Heart right ventricle (tissue), 16 donors: ENCODE measurements around the gene POU4F2. TPM values are rescaled to one million over a fixed set of nuclear protein-coding genes. Genes with fewer than 3 reads are reported as not detected.
A peak's percentile ranks its signal among the peaks of the same experiment; 100 is the strongest.

ENCODE experiments used
- ATAC-seq, 8 donors: fragments of 200-7000 bp; cut with Tn5 transposase; one replicate each; pipeline ENCODE4 v1.9.1; 2020; ENCODE audit warnings: mild to moderate bottlenecking in 8 of 8, moderate library complexity in 8 of 8, moderate number of reproducible peaks in 1 of 8
- DNase-seq, 2 donors: peaks; one replicate each; pipeline ENCODE4 v3.0.0-alpha.2; 2020
- H3K27ac ChIP-seq, 10 donors: fragments of 200-600 bp; sonication (generic) in 2 of 10; one replicate each; pipeline versions ENCODE4 v1.5.0 to v1.8.0; 2020 to 2022; ENCODE audit warnings: mild to moderate bottlenecking in 3 of 10
- H3K27me3 ChIP-seq, 7 donors: fragments of 200-600 bp; one replicate each; pipeline ENCODE4 v1.8.0; 2021 to 2022; ENCODE audit warnings: mild to moderate bottlenecking in 2 of 7
- H3K36me3 ChIP-seq, 9 donors: fragments of 200-600 bp; sonication (generic) in 1 of 9; one replicate each; pipeline versions ENCODE4 v1.5.0 to v1.8.0; 2020 to 2022; ENCODE audit warnings: mild to moderate bottlenecking in 2 of 9
- H3K4me1 ChIP-seq, 9 donors: fragments of 200-600 bp; sonication (generic) in 1 of 9; one replicate each; pipeline versions ENCODE4 v1.5.0 to v1.8.0; 2020 to 2022; ENCODE audit warnings: mild to moderate bottlenecking in 4 of 9
- H3K4me3 ChIP-seq, 10 donors: fragments of 200-600 bp; sonication (generic) in 2 of 10; one replicate each; pipeline versions ENCODE4 v1.5.0 to v1.8.0; 2020 to 2022; ENCODE audit warnings: mild to moderate bottlenecking in 7 of 10, moderate library complexity in 2 of 10
- H3K9me3 ChIP-seq, 11 donors: fragments of 200-600 bp in 10 of 11; sonication (generic) in 2 of 11; one replicate each; pipeline versions ENCODE4 v1.5.0 to v1.8.0; 2013 to 2022; ENCODE audit warnings: mild to moderate bottlenecking in 2 of 11, control low read depth in 1 of 11, moderate library complexity in 1 of 11
- CTCF ChIP-seq, 9 donors: fragments of 200-600 bp; sonication (generic) in 2 of 9; IDR thresholded peaks; one replicate each; pipeline versions ENCODE4 v1.5.0 to v1.8.0; 2021 to 2022; ENCODE audit warnings: antibody characterized with exemption in 9 of 9, mild to moderate bottlenecking in 5 of 9, moderate library complexity in 1 of 9
- WGBS, 2 donors: extraction: QIAGEN DNeasy Blood & Tissue Kit; methylation state at CpG; one replicate each; pipeline ENCODE4 v1.1.7; 2013; ENCODE audit warnings: inconsistent platforms in 1 of 2; 5-methylcytosine and 5-hydroxymethylcytosine counted together
- intact Hi-C, 10 donors: fragments of 100-400 bp; cut with DNase I; formaldehyde crosslinking; loops; one replicate each; pipeline versions ENCODE4 v1.11.1 to v1.14.2; 2022
- polyA plus RNA-seq, 2 donors: library from polyadenylated mRNA; stranded (reverse); fragments of 200-250 nt; gene quantifications; one replicate each; pipeline ENCODE4 v1.2.3, GENCODE V29; 2013
- total RNA-seq, 10 donors: library from RNA; stranded (reverse); fragmentation: NEBNext Ultra II Directional in 3 of 10; extraction: Animal tissue kit (Norgen Biotek cat#: 25700) in 3 of 10; gene quantifications; one replicate each; pipeline versions ENCODE4 v1.2.1 to v1.2.4, GENCODE V29; 2021 to 2023
- donor health status: Arrhythmogenic right ventricular cardiomyopathy.
- donor health status: ischemic (EF 13 %, LVEDD 7.1; RV severe dilation, severe dysfunction).
- donor health status: healthy with polysubstance abuse.
- donor health status: DM: no; HTN: yes; CAD: no.
- donor health status: DM: no; HTN: no; CAD: no.
- donor health status: ischemic (EF 25% LVEDD 6.9; RV normal size, moderate dysfunction).
- donor health status: ischemic (EF 25% LVEDD 5.7; RV mildly dilated, moderate dysfunction).
- donor health status: healthy.
- donor health status: DM: yes; HTN: yes; CAD: no.
- donor health status: Ischemic cardiomyopathy.
- donor health status: ischemic (EF 35%, LVEDD 5.7; RV mildly dilated, moderate dysfunction).
- donor health status: nonischemic (EF 11% LVEDD 7.7; RV severe dilation, severe dysfunction).
- donor health status: DM: yes; HTN: yes; CAD: no.
- donor health status: PGD.
- donor health status: ischemic (EF 29% LVEDD 5.4; RV normal size, mild dysfunction).
- donor health status: nonischemic (EF 23%, LVEDD 6.1; RV moderate dilation, normal function).

Gene POU4F2
- total and polyA plus RNA-seq, 12 donors: not detected

GRCh38 chr4:146632770-146633470, 5.8 kb upstream of the POU4F2 start:
- no peak for TF ChIP-seq CTCF (IDR thresholded peaks at IDR 0.05)
- DNase-seq (no peak), ATAC-seq (no peak)
- Histone ChIP-seq H3K27ac (no peak overlapping the region), H3K4me1 (peaks cover 0 to 7% (median 1%) of the 10 kb centered on the region in 9 donors), H3K36me3 (no peaks in the 10 kb centered on the region), H3K9me3 (no peaks in the 10 kb centered on the region), H3K4me3 (no peak overlapping the region), H3K27me3 (peaks cover under 1 to 96% (median 81%) of the 10 kb centered on the region in 7 donors)
- 7 to 12% methylated on average over 28 of the region's 28 CpGs for WGBS, 2 donors
- intact Hi-C loops: no loop called here

GRCh38 chr4:146633471-146633800, 5.3 kb upstream of the POU4F2 start:
- intact Hi-C loops: no loop called here
- Histone ChIP-seq H3K4me1 (peaks cover 0 to 12% (median 6%) of the 10 kb centered on the region in 9 donors), H3K9me3 (no peaks in the 10 kb centered on the region), H3K36me3 (no peaks in the 10 kb centered on the region), H3K27me3 (peaks cover 6 to 100% (median 86%) of the 10 kb centered on the region in 7 donors), H3K4me3 (no peak overlapping the region), H3K27ac (no peak overlapping the region)
- TF ChIP-seq CTCF (IDR thresholded peaks at IDR 0.05): no peak
- 2 to 3% methylated on average over 7 of the region's 7 CpGs for WGBS, 2 donors
- no peak for ATAC-seq
- DNase-seq: no peak

- no peak for TF ChIP-seq CTCF (IDR thresholded peaks at IDR 0.05)
- no peak for DNase-seq
- ATAC-seq: no peak
- 3 to 7% methylated on average over 7 of the region's 7 CpGs for WGBS, 2 donors
- intact Hi-C loops: no loop called here
- H3K27ac ChIP-seq: no peak overlapping the region
- no peak overlapping the region for H3K4me3 ChIP-seq
- peaks cover 0 to 24% (median 15%) of the 10 kb centered on the region in 9 donors for H3K4me1 ChIP-seq
- no peaks in the 10 kb centered on the region for H3K36me3 ChIP-seq
- H3K9me3 ChIP-seq: no peaks in the 10 kb centered on the region
- peaks cover 16 to 100% (median 93%) of the 10 kb centered on the region in 7 donors for H3K27me3 ChIP-seq
These were observed 3.9 kb upstream of the POU4F2 start for GRCh38 chr4:146634825-146635224.

GRCh38 chr4:146637621-146638332, 916 bp upstream of the POU4F2 start:
- H3K27ac ChIP-seq: no peak overlapping the region
- intact Hi-C loops: no loop called here
- 1 to 2% methylated on average over 35 of the region's 35 CpGs for WGBS, 2 donors
- peaks cover 29 to 100% (median 93%) of the 10 kb centered on the region in 7 donors for H3K27me3 ChIP-seq
- peaks cover 0 to 30% (median 15%) of the 10 kb centered on the region in 9 donors for H3K4me1 ChIP-seq
- DNase-seq: no peak
- peak in 2 of 8 donors; percentile 34 to 43 for ATAC-seq
- peak overlapping the region in 2 of 10 donors; percentile 7 to 14 for H3K4me3 ChIP-seq
- H3K9me3 ChIP-seq: no peaks in the 10 kb centered on the region
- no peak for TF ChIP-seq CTCF (IDR thresholded peaks at IDR 0.05)
- H3K36me3 ChIP-seq: no peaks in the 10 kb centered on the region
